ENCODE measurements around the gene AP5S1. TPM values are rescaled to one million over a fixed set of nuclear protein-coding genes. Genes with fewer than 3 reads are reported as not detected.
A peak's percentile ranks its signal among the peaks of the same experiment; 100 is the strongest.

The AP5S1 gene
- total and polyA plus RNA-seq, 2 of the 13 experiments (the other 11 are each of a cell fraction or from before 2014, with no cell fraction given) = 7.9 to 23.2 TPM

DNA sequence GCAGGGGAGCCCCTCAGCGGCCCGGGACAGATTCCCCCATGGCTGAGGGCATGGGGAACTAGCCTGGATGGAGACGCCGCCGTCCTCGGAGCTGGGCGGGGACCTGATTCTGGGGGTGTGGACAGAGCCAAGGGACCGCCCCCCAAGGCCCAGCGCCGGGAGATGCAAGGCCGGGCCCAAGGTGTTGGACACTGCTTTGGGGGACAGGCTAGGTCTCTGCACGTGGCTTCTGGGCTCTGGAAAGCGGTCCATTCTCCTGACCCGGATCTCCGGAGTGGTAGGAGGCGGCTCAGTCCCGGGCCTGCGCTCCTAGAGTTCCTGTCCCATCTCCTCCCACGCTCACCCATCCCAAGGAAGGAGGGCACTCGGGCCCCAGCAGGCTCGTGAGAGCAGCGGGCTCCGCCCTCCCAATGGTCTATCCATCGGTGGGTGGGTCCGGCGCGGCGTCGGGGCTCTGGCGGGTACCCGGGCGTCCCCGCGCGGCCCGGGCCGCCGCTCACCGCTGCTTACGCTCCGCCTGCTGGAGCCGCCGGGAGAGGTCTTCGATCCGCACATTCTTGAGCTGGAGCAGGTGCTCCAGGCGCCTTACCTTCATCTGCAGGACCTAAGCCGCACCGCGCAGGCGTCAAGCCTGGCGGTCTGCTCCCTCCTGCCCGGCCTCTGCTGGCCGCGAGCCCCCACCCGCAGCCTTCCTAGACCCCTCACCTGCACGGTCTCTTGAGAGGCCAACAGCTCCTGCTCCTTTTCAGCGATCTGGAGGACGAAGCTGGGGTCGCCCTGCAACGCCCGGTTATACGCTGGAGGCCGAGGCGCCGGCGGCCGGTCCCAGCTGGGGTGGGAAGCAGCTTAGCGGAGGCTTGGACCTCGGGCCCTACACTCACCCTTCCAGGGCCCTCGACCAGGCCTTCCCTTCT lies 42.4 kb upstream of the AP5S1 start (continued):
- TF ChIP-seq HMG20B (CRISPR knock-in tag; conservative IDR thresholded peaks at IDR 0.05) (no peak), RFX1 (IDR thresholded peaks at IDR 0.05) (no peak), ZNF496 (CRISPR knock-in tag; IDR thresholded peaks at IDR 0.05; ENCODE audit: insufficient replicate concordance) (no peak), ZNF124 (CRISPR knock-in tag; IDR thresholded peaks at IDR 0.05) (no peak), ZSCAN29 (CRISPR knock-in tag; conservative IDR thresholded peaks at IDR 0.05) (no peak), PHB2 (IDR thresholded peaks at IDR 0.05; ENCODE audit: partially characterized antibody) (no peak), MIER2 (CRISPR knock-in tag; IDR thresholded peaks at IDR 0.05) (no peak)
- TF ChIP-seq, protein P1, sequence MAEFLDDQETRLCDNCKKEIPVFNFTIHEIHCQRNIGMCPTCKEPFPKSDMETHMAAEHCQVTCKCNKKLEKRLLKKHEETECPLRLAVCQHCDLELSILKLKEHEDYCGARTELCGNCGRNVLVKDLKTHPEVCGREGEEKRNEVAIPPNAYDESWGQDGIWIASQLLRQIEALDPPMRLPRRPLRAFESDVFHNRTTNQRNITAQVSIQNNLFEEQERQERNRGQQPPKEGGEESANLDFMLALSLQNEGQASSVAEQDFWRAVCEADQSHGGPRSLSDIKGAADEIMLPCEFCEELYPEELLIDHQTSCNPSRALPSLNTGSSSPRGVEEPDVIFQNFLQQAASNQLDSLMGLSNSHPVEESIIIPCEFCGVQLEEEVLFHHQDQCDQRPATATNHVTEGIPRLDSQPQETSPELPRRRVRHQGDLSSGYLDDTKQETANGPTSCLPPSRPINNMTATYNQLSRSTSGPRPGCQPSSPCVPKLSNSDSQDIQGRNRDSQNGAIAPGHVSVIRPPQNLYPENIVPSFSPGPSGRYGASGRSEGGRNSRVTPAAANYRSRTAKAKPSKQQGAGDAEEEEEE (CRISPR knock-in tag; IDR thresholded peaks at IDR 0.05; ENCODE audit: borderline replicate concordance) = no peak
- TF ChIP-seq, protein P2, sequence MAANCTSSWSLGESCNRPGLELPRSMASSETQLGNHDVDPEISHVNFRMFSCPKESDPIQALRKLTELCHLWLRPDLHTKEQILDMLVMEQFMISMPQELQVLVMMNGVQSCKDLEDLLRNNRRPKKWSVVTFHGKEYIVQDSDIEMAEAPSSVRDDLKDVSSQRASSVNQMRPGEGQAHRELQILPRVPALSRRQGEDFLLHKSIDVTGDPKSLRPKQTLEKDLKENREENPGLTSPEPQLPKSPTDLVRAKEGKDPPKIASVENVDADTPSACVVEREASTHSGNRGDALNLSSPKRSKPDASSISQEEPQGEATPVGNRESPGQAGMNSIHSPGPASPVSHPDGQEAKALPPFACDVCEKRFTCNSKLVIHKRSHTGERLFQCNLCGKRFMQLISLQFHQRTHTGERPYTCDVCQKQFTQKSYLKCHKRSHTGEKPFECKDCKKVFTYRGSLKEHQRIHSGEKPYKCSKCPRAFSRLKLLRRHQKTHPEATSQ (CRISPR knock-in tag; IDR thresholded peaks at IDR 0.05; ENCODE audit: borderline replicate concordance) = no peak
- TF ChIP-seq, protein P3, sequence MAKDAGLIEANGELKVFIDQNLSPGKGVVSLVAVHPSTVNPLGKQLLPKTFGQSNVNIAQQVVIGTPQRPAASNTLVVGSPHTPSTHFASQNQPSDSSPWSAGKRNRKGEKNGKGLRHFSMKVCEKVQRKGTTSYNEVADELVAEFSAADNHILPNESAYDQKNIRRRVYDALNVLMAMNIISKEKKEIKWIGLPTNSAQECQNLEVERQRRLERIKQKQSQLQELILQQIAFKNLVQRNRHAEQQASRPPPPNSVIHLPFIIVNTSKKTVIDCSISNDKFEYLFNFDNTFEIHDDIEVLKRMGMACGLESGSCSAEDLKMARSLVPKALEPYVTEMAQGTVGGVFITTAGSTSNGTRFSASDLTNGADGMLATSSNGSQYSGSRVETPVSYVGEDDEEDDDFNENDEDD (CRISPR knock-in tag; IDR thresholded peaks at IDR 0.05; ENCODE audit: borderline replicate concordance) = no peak; the same call in 1 of the 2 replicates
- TF ChIP-seq, protein P4, sequence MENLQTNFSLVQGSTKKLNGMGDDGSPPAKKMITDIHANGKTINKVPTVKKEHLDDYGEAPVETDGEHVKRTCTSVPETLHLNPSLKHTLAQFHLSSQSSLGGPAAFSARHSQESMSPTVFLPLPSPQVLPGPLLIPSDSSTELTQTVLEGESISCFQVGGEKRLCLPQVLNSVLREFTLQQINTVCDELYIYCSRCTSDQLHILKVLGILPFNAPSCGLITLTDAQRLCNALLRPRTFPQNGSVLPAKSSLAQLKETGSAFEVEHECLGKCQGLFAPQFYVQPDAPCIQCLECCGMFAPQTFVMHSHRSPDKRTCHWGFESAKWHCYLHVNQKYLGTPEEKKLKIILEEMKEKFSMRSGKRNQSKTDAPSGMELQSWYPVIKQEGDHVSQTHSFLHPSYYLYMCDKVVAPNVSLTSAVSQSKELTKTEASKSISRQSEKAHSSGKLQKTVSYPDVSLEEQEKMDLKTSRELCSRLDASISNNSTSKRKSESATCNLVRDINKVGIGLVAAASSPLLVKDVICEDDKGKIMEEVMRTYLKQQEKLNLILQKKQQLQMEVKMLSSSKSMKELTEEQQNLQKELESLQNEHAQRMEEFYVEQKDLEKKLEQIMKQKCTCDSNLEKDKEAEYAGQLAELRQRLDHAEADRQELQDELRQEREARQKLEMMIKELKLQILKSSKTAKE (CRISPR knock-in tag; IDR thresholded peaks at IDR 0.05; ENCODE audit: borderline replicate concordance) = no peak
- TF ChIP-seq, protein P5, sequence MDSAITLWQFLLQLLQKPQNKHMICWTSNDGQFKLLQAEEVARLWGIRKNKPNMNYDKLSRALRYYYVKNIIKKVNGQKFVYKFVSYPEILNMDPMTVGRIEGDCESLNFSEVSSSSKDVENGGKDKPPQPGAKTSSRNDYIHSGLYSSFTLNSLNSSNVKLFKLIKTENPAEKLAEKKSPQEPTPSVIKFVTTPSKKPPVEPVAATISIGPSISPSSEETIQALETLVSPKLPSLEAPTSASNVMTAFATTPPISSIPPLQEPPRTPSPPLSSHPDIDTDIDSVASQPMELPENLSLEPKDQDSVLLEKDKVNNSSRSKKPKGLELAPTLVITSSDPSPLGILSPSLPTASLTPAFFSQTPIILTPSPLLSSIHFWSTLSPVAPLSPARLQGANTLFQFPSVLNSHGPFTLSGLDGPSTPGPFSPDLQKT (CRISPR knock-in tag; IDR thresholded peaks at IDR 0.05; ENCODE audit: borderline replicate concordance) = no peak
- TF ChIP-seq, protein P6, sequence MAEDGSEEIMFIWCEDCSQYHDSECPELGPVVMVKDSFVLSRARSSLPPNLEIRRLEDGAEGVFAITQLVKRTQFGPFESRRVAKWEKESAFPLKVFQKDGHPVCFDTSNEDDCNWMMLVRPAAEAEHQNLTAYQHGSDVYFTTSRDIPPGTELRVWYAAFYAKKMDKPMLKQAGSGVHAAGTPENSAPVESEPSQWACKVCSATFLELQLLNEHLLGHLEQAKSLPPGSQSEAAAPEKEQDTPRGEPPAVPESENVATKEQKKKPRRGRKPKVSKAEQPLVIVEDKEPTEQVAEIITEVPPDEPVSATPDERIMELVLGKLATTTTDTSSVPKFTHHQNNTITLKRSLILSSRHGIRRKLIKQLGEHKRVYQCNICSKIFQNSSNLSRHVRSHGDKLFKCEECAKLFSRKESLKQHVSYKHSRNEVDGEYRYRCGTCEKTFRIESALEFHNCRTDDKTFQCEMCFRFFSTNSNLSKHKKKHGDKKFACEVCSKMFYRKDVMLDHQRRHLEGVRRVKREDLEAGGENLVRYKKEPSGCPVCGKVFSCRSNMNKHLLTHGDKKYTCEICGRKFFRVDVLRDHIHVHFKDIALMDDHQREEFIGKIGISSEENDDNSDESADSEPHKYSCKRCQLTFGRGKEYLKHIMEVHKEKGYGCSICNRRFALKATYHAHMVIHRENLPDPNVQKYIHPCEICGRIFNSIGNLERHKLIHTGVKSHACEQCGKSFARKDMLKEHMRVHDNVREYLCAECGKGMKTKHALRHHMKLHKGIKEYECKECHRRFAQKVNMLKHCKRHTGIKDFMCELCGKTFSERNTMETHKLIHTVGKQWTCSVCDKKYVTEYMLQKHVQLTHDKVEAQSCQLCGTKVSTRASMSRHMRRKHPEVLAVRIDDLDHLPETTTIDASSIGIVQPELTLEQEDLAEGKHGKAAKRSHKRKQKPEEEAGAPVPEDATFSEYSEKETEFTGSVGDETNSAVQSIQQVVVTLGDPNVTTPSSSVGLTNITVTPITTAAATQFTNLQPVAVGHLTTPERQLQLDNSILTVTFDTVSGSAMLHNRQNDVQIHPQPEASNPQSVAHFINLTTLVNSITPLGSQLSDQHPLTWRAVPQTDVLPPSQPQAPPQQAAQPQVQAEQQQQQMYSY (CRISPR knock-in tag; IDR thresholded peaks at IDR 0.05) = 0 out of 2 replicates have a peak, but pooled peaks have one; percentile 43
- TF ChIP-seq, protein P7, sequence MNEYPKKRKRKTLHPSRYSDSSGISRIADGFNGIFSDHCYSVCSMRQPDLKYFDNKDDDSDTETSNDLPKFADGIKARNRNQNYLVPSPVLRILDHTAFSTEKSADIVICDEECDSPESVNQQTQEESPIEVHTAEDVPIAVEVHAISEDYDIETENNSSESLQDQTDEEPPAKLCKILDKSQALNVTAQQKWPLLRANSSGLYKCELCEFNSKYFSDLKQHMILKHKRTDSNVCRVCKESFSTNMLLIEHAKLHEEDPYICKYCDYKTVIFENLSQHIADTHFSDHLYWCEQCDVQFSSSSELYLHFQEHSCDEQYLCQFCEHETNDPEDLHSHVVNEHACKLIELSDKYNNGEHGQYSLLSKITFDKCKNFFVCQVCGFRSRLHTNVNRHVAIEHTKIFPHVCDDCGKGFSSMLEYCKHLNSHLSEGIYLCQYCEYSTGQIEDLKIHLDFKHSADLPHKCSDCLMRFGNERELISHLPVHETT (CRISPR knock-in tag; conservative IDR thresholded peaks at IDR 0.05) = no peak

All from HepG2 (cell line).